ENCODE data around the gene CLEC2L.

CLEC2L gene

GRCh38 chr7:139568813-139569490 is 45.5 kb downstream of the CLEC2L start:
- TF ChIP-seq, protein P1, sequence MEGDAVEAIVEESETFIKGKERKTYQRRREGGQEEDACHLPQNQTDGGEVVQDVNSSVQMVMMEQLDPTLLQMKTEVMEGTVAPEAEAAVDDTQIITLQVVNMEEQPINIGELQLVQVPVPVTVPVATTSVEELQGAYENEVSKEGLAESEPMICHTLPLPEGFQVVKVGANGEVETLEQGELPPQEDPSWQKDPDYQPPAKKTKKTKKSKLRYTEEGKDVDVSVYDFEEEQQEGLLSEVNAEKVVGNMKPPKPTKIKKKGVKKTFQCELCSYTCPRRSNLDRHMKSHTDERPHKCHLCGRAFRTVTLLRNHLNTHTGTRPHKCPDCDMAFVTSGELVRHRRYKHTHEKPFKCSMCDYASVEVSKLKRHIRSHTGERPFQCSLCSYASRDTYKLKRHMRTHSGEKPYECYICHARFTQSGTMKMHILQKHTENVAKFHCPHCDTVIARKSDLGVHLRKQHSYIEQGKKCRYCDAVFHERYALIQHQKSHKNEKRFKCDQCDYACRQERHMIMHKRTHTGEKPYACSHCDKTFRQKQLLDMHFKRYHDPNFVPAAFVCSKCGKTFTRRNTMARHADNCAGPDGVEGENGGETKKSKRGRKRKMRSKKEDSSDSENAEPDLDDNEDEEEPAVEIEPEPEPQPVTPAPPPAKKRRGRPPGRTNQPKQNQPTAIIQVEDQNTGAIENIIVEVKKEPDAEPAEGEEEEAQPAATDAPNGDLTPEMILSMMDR (conservative IDR thresholded peaks at IDR 0.05; ENCODE audit: low read length), result no peak
- no peak overlapping the region for H3K4me3 ChIP-seq (ENCODE audit: low read length)
- DNase-seq (ENCODE audit: low read depth), result no peak

DNA sequence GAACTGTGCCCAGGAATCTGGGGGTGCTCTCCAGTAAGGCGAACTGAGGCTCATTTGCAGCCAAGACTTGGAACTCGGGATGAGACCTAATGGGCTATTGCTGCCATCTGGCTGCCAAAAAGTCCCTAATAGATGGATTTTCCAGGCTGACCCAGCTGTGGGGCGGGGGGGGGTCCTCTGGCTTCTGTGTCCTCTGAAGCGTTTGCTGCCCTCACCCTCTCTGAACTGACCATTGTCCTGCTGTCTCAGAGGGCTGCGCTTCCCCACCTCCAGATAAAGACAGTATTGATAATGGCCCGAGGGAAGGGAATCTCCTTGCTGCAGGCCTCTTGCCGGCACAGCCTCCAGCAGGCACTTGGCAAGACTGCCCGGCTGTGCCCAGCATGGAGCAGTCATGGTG is 46.6 kb downstream of the CLEC2L start:
- H3K4me3 ChIP-seq (ENCODE audit: low read length), result no peak overlapping the region
- TF ChIP-seq, protein P1 (conservative IDR thresholded peaks at IDR 0.05; ENCODE audit: low read length), result no peak
- DNase-seq (ENCODE audit: low read depth), result no peak

DNA sequence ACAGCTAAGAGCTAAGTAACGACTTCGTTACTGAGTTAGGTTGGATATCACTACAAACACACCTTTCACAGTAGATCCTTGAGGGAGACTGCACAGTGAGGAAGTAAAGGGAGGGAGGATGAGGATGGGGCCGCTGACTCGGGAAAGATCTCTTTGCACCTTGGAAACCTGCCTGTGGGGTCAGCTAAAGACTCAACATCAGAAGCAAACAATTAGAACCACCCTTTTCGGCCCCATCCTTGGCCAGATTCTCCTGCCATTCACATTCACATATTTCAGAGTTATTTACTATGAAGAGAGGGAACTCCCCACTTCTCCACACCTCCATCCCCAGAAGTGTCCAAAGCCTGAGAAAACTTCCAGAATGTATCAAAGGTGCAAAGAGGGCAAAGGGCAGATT is 47.1 kb downstream of the CLEC2L start:
- TF ChIP-seq, protein P1 (conservative IDR thresholded peaks at IDR 0.05; ENCODE audit: low read length), result no peak
- no peak for DNase-seq (ENCODE audit: low read depth)

GRCh38 chr7:139571190-139571589 is 47.7 kb downstream of the CLEC2L start:
- no peak overlapping the region for H3K4me3 ChIP-seq (ENCODE audit: low read length)
- DNase-seq (ENCODE audit: low read depth), result no peak
- TF ChIP-seq, protein P1 (conservative IDR thresholded peaks at IDR 0.05; ENCODE audit: low read length), result no peak

More for the DNA sequence above, 47.1 kb downstream of the CLEC2L start:
- no peak overlapping the region for H3K4me3 ChIP-seq (ENCODE audit: low read length)

DNA sequence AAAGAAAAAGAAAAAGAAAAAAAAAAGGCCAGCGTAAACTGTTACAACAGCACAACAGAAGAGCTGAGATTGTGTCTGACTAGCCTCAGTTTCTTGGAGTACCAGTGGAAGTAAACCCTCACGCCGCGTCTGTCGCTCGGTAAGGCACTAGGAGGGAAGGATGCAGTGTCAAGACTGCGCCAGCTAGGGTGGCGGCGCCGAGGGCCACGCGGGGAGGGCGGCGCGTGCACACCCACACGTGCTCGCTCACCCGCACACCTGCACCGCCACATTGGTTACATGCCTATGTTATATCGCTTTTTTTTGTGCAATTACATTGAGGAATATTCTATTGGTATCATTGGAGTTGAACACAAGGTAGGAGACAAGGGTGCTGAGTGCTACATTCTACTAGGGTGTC is 48.2 kb downstream of the CLEC2L start:
- H3K4me3 ChIP-seq (ENCODE audit: low read length), result no peak overlapping the region
- TF ChIP-seq, protein P1 (conservative IDR thresholded peaks at IDR 0.05; ENCODE audit: low read length), result no peak
- DNase-seq (ENCODE audit: low read depth), result no peak

DNA sequence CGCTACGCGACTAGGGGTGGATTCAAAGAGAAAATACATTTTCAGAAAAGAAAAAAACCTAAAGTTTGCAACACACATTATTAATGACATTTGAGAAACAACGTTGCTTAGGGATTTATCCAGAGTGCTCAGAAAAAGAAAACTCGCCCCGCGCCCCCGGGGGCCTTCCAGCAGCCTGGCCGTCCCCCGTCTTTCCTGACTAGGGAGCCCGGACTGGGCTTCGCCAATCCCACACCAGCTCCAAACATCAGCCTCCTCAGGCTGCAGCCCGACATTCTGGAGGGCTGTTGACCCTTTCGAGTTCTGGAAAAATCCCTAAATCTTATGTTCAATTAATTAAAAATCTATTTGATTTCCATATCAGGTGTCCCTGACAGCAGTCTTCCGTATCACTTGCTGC is 48.6 kb downstream of the CLEC2L start:
- TF ChIP-seq, protein P1 (conservative IDR thresholded peaks at IDR 0.05; ENCODE audit: low read length), result no peak
- no peak overlapping the region for H3K4me3 ChIP-seq (ENCODE audit: low read length)
- DNase-seq (ENCODE audit: low read depth), result no peak

- no peak overlapping the region for H3K4me3 ChIP-seq (ENCODE audit: low read length)
- TF ChIP-seq, protein P1 (conservative IDR thresholded peaks at IDR 0.05; ENCODE audit: low read length), result no peak
- no peak for DNase-seq (ENCODE audit: low read depth)
Observed at GRCh38 chr7:139572704-139573385, 49.4 kb downstream of the CLEC2L start.

Data from AG10803 (cell line).